ENCODE measurements around the gene MRC2. TPM values are rescaled to one million over a fixed set of nuclear protein-coding genes. Genes with fewer than 3 reads are reported as not detected.

MRC2 gene
- total RNA-seq, 1 experiment from 2014 or later, result 12.3 TPM

GRCh38 chr17:62674363-62674739 lies 46.9 kb downstream of the MRC2 start:
- intact Hi-C loops (cut with micrococcal nuclease), result loop anchor here (5.0 to 10.0 kb wide), 2 partner anchors 940 to 1163 kb away; no protein-coding TSS in a partner anchor
- H3K27me3 Mint-ChIP-seq (ENCODE audit: insufficient read depth, unreplicated experiment), result no peaks in the 10 kb centered on the region
- CTCF ChIA-PET, result interaction anchor here (0.6 to 4.2 kb wide), 3 partner anchors 8 to 733 kb away, joined by 3 to 63 read pairs (median 8); no protein-coding TSS in a partner anchor
- no peak for TF ChIP-seq CTCF (IDR thresholded peaks at IDR 0.05; ENCODE audit: unreplicated experiment)
- H3K27ac Mint-ChIP-seq (ENCODE audit: low read depth, unreplicated experiment), result no peak overlapping the region
- no peaks in the 10 kb centered on the region for H3K9me3 Mint-ChIP-seq (ENCODE audit: unreplicated experiment)
- H3K4me3 Mint-ChIP-seq (ENCODE audit: unreplicated experiment), result no peak overlapping the region
- BruUV-seq (replicated peaks), result no TSS peak
- peaks cover 6% of the 10 kb centered on the region for H3K36me3 Mint-ChIP-seq (ENCODE audit: insufficient read depth, unreplicated experiment)
- POLR2A ChIA-PET, result no interaction called here
- H3K4me1 Mint-ChIP-seq (ENCODE audit: insufficient read depth, unreplicated experiment), result peaks cover 19% of the 10 kb centered on the region
- DNase-seq (ENCODE audit: unreplicated experiment), result no peak

GRCh38 chr17:62674841-62675240 lies 47.4 kb downstream of the MRC2 start:
- no TSS peak for BruUV-seq (replicated peaks)
- DNase-seq (ENCODE audit: unreplicated experiment), result no peak
- TF ChIP-seq CTCF (IDR thresholded peaks at IDR 0.05; ENCODE audit: unreplicated experiment), result no peak
- intact Hi-C loops (cut with micrococcal nuclease), result loop anchor here (5.0 to 10.0 kb wide), 2 partner anchors 940 to 1162 kb away; no protein-coding TSS in a partner anchor
- Mint-ChIP-seq H3K27ac (ENCODE audit: low read depth, unreplicated experiment) (no peak overlapping the region), H3K36me3 (ENCODE audit: insufficient read depth, unreplicated experiment) (peaks cover 6% of the 10 kb centered on the region), H3K9me3 (ENCODE audit: unreplicated experiment) (no peaks in the 10 kb centered on the region), H3K4me1 (ENCODE audit: insufficient read depth, unreplicated experiment) (peaks cover 19% of the 10 kb centered on the region), H3K4me3 (ENCODE audit: unreplicated experiment) (no peak overlapping the region), H3K27me3 (ENCODE audit: insufficient read depth, unreplicated experiment) (no peaks in the 10 kb centered on the region)
- CTCF ChIA-PET, result interaction anchor here (4.2 kb wide), 1 partner anchor 732 kb away, joined by 63 read pairs; no protein-coding TSS in a partner anchor
- POLR2A ChIA-PET, result no interaction called here

- BruUV-seq (replicated peaks), result no TSS peak
- no peaks in the 10 kb centered on the region for H3K27me3 Mint-ChIP-seq (ENCODE audit: insufficient read depth, unreplicated experiment)
- CTCF ChIA-PET, result interaction anchor here (4.2 kb wide), 1 partner anchor 732 kb away, joined by 63 read pairs; no protein-coding TSS in a partner anchor
- POLR2A ChIA-PET, result no interaction called here
- intact Hi-C loops (cut with micrococcal nuclease), result loop anchor here (10.0 kb wide), 1 partner anchor 940 kb away; no protein-coding TSS in a partner anchor
- peaks cover 18% of the 10 kb centered on the region for H3K4me1 Mint-ChIP-seq (ENCODE audit: insufficient read depth, unreplicated experiment)
- TF ChIP-seq CTCF (IDR thresholded peaks at IDR 0.05; ENCODE audit: unreplicated experiment), result no peak
- DNase-seq (ENCODE audit: unreplicated experiment), result no peak
- peaks cover 6% of the 10 kb centered on the region for H3K36me3 Mint-ChIP-seq (ENCODE audit: insufficient read depth, unreplicated experiment)
- no peaks in the 10 kb centered on the region for H3K9me3 Mint-ChIP-seq (ENCODE audit: unreplicated experiment)
- no peak overlapping the region for H3K27ac Mint-ChIP-seq (ENCODE audit: low read depth, unreplicated experiment)
- H3K4me3 Mint-ChIP-seq (ENCODE audit: unreplicated experiment), result no peak overlapping the region
Observed at GRCh38 chr17:62675260-62675659, 47.8 kb downstream of the MRC2 start.

GRCh38 chr17:62675701-62676100 lies 48.2 kb downstream of the MRC2 start:
- Mint-ChIP-seq H3K4me1 (ENCODE audit: insufficient read depth, unreplicated experiment) (peaks cover 15% of the 10 kb centered on the region), H3K9me3 (ENCODE audit: unreplicated experiment) (no peaks in the 10 kb centered on the region), H3K4me3 (ENCODE audit: unreplicated experiment) (no peak overlapping the region), H3K36me3 (ENCODE audit: insufficient read depth, unreplicated experiment) (peaks cover 6% of the 10 kb centered on the region), H3K27ac (ENCODE audit: low read depth, unreplicated experiment) (no peak overlapping the region), H3K27me3 (ENCODE audit: insufficient read depth, unreplicated experiment) (no peaks in the 10 kb centered on the region)
- TF ChIP-seq CTCF (IDR thresholded peaks at IDR 0.05; ENCODE audit: unreplicated experiment), result no peak
- POLR2A ChIA-PET, result no interaction called here
- CTCF ChIA-PET, result interaction anchor here (1.4 kb wide), 1 partner anchor 731 kb away, joined by 6 read pairs; no protein-coding TSS in a partner anchor
- DNase-seq (ENCODE audit: unreplicated experiment), result no peak
- BruUV-seq (replicated peaks), result no TSS peak
- intact Hi-C loops (cut with micrococcal nuclease), result loop anchor here (10.0 kb wide), 1 partner anchor 939 kb away; no protein-coding TSS in a partner anchor

Data from MCF 10A (cell line).